Stimulated activated CD4-positive, alpha-beta T cell treated with anti-CD3 and anti-CD28 coated beads, Interleukin-2, amount 100 ng/mL, for 48 hours (primary cell): ENCODE results near the gene TRIM52.
A peak's percentile ranks its signal among the peaks of the same experiment; 100 is the strongest.
"Not testable (repeated sequence)": the region's sequence is repeated elsewhere in the genome, so short reads cannot be mapped to it uniquely, and the experiment has no call there.

Experiments used
- DNase-seq, 2 donors: peaks; one replicate each; pipeline ENCODE4 v3.0.0-alpha.2; 2020

The TRIM52 gene

GRCh38 chr5:181233088-181233800 is 27.7 kb downstream of the TRIM52 start:
- no peak for DNase-seq

- DNase-seq = no peak
These were observed 28.4 kb downstream of the TRIM52 start for GRCh38 chr5:181232593-181232992.

GRCh38 chr5:181231432-181231831 is 29.5 kb downstream of the TRIM52 start:
- DNase-seq = no peak

GRCh38 chr5:181230551-181230950 is 30.4 kb downstream of the TRIM52 start:
- DNase-seq = no peak

GRCh38 chr5:181229996-181230395 is 30.9 kb downstream of the TRIM52 start:
- no peak for DNase-seq

- no peak for DNase-seq
These were observed 36.3 kb downstream of the TRIM52 start for GRCh38 chr5:181224390-181225229.

- no peak for DNase-seq
These were observed 37.1 kb downstream of the TRIM52 start for GRCh38 chr5:181223729-181224389.

- DNase-seq = peak; percentile 93 to 95
These were observed 37.8 kb downstream of the TRIM52 start, which contains the start of gene TRIM41 for GRCh38 chr5:181223058-181223728. TSS of gene TRIM41 (plus strand) at chr5:181223281. CDS start at chr5:181224000, 719 bp downstream.

- DNase-seq = no peak
These were observed 38.3 kb downstream of the TRIM52 start for GRCh38 chr5:181222630-181223057.

GRCh38 chr5:181221792-181222629 is 38.9 kb downstream of the TRIM52 start:
- peak; percentile 99 for DNase-seq

GRCh38 chr5:181221105-181221791 is 39.7 kb downstream of the TRIM52 start:
- no peak for DNase-seq

GRCh38 chr5:181220178-181220515 is 40.8 kb downstream of the TRIM52 start:
- DNase-seq = no peak

GRCh38 chr5:181219262-181220177 is 41.4 kb downstream of the TRIM52 start:
- DNase-seq = no peak

GRCh38 chr5:181218795-181219124 is 42.2 kb downstream of the TRIM52 start:
- DNase-seq = no peak

GRCh38 chr5:181217803-181218062 is 43.2 kb downstream of the TRIM52 start:
- DNase-seq = no peak

GRCh38 chr5:181217111-181217802 is 43.7 kb downstream of the TRIM52 start:
- peak in 1 of 2 donors; percentile 57 for DNase-seq

- DNase-seq = no peak
These were observed 44.6 kb downstream of the TRIM52 start for GRCh38 chr5:181215997-181216989.

GRCh38 chr5:181214249-181214648 is 46.7 kb downstream of the TRIM52 start:
- not testable (repeated sequence) for DNase-seq

- DNase-seq = no peak
These were observed 48.0 kb downstream of the TRIM52 start for GRCh38 chr5:181212934-181213333.
